ENCODE results near the gene ST3GAL5.

ST3GAL5 gene

DNA sequence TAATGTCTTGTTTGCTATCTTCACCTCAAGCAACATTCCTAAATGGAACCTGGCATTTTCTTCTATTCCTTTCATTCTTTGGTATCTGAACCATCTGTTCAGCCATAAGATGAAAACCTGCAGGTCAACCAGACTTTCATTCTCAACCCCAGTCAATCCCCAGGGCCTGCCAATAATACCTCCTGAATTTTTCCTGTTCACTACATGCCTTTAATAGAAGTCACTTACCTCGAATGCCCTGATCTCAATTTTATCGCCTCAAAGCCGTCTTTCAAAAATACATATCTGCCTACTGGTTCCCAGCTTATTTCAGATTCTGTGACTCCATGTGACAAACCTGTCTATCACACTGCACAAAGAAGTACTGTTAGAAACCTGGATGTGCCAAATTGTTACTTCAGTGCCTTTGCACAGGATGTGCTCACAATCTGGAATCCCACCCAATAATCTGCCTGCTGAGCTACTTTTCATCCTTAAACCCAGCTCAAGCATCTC lies 22.6 kb downstream of the ST3GAL5 start:
- DNase-seq (ENCODE audit: low spot score) = no peak

DNA sequence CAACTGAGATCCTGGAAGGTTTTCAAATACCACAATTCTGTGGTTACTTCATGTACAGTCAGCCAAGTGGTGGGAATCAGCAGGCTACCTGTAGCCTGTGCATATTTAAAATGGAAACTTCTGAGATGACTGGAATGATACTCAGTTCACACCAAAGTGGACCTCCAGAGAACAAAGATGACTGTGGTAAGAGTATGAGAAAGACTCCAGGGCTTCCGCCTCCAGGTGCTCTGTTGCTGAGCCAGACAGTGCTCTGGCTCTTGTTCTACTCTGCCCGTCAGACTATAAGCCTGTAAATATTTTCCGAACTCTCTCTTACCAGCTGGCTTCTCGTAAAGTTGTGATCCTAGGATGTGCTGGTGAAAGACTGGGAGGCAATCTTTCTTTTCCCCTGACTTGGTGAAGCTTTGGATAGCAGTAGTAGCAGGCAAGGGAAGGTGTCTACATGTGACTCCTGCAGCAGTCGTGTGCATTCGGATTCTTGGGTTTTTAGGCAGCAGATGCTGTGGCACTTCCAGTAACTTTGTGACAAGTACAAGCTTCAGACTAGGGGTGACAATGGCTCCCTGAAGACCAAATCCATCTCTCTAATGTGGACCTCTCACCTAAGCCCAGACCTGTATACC lies 23.1 kb downstream of the ST3GAL5 start:
- no peak for DNase-seq (ENCODE audit: low spot score)

DNA sequence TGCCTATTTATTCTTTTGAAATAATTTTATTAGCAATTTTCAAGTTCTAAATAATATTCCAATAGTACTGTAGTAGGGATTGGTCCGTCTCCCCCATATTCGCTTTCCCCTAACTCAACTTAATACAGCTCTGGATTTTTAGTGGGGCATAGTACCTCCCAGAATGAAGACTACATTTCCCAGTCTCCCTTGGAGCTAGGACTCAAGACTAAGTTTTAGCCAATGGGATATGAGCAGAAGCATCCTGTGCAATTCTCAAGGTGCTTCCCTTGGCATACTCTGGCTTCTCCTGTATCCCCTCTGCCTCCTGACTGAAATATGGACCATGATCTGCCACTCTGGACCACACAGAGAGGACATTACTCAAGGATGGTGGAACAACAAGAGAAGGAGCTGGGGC lies 24.1 kb downstream of the ST3GAL5 start:
- DNase-seq (ENCODE audit: low spot score) = no peak

DNA sequence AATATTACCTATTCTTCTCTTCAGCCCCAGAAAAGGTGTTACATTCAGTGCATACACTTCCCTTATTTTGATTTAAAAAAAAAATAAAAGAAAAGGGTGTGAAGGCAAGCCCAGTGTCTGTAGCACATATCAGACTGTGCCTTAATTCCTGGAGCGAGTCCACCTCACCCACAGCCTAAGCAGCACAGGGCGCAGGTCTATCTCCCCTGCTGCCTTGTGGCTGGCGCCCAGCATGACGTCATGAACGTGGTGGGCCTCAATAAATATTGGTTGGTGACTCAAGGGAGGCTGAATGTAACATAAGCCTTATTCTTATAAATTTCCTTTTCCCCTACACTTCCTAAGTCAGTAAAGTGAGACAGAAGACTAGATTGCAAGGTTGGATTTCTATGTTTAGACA lies 26.4 kb downstream of the ST3GAL5 start:
- no peak for DNase-seq (ENCODE audit: low spot score)

DNA sequence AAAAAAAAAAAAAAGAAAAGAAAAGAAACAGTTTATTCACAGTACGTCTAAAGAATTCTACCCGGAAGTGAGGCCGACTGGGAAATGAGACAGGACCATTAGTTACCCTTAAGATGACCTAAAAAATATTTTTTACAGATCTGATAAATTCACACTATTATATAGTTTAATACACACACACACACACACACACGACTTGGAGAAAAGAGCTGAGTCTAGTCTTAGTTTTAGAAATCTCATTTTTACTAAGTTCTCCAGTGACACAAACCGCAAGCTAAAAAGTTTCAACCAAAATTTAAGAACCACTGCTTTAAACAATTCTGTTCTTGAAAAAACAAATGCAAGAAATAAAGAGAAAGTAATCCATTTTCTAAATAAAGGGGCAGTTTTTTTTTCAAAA lies 27.1 kb downstream of the ST3GAL5 start:
- DNase-seq (ENCODE audit: low spot score) = no peak

DNA sequence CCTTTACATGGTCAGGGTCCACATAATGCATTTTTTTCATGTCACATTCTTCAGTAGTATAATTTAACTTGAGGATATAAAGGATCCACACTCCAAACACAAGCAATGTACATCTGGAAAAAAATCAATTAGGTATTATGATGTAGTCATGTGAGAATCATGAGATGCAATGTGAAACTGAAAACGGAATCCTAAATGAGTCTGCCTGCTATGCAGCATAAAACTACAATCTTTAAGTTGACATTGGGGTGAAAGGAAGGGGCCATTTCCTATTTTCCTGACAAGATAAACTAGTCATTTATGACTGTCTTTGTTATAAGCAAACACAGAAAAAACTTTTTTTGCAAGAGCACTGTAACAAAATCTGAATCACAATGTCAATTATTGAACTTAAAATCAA lies 27.6 kb downstream of the ST3GAL5 start:
- DNase-seq (ENCODE audit: low spot score) = no peak

DNA sequence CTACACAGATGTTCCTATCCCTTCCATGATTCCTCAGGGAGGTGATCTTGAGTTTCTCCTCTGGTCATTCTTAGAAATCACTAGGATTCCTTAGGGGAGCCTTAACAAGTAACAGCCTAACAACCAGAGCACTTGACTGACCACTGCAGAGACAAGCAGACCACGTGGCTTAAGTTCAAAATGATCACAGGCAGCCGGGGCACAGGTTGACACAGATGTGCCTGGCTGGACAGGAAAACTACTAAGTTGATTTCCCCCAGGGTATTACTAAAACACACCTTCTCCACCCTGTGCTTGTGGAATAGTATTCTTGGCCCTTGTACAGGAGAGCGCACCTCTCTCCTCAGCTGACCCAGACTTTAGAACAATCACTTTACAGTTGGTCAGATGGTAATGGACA lies 29.9 kb downstream of the ST3GAL5 start:
- no peak for DNase-seq (ENCODE audit: low spot score)

DNA sequence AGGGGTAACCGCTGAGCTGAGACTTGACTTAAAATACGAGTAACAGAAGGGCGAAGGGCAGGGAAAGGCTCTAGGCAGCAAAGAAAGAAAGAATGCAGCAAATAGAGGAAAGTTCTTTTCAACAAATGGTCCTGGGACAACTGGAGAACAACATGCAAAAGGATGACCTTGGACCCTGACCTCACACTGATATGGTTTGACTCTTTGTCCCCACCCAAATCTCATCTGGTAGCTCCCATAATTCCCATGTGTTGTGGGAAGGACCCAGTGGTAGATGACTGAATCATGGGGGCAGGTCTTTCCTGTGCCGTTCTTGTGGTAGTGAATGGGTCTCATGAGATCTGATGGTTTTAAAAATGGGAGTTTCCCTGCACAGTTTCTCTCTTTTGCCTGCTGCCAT lies 33.9 kb downstream of the ST3GAL5 start:
- DNase-seq (ENCODE audit: low spot score) = no peak

DNA sequence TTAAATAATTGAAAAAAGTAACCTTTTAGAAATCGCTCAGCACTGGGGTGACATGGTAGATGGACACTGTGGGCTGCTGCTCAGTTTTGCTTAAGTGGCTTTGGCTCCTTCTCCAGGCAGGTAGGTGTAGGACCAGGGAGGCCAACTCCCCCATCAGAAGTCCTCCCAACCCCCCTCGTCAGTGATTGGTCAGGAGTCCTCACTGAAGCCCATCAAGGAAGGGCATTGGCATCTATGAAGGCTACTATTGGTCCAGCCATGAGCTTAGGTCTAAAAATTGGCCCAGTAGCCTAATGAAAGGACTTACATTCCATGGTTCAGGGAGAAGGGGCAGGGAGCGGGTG lies 34.7 kb downstream of the ST3GAL5 start:
- no peak for DNase-seq (ENCODE audit: low spot score)

DNA sequence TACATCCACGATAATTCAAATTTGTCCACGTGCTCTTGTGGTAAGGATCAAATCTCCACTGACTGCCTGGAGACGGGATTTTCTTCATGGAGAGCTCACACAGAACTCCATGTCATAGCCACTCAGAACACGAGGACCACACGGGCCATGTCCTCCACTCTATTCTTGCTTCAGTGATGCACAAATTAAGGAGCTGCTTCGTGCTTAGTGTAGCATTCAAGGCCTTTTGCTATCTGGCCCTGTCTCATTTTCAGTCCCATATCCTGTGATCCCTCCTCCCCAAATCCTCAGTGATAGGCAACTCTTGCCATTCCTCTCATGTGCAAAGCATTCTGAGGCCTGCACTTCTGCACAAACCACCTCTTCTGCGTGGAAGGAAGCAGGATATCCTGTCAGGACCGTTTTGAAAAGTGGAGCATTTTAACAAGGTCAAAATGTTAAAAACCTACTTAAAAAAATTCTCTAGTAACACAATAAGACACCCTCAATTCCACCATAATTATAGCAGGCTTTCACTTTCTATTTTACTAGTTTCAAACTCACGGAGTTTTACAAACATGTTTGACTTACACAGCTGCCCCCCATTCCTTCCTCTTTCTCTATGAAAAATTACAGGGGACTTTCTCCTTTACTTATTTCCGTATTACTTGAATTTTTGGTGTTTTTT lies 35.2 kb downstream of the ST3GAL5 start:
- no peak for DNase-seq (ENCODE audit: low spot score)

DNA sequence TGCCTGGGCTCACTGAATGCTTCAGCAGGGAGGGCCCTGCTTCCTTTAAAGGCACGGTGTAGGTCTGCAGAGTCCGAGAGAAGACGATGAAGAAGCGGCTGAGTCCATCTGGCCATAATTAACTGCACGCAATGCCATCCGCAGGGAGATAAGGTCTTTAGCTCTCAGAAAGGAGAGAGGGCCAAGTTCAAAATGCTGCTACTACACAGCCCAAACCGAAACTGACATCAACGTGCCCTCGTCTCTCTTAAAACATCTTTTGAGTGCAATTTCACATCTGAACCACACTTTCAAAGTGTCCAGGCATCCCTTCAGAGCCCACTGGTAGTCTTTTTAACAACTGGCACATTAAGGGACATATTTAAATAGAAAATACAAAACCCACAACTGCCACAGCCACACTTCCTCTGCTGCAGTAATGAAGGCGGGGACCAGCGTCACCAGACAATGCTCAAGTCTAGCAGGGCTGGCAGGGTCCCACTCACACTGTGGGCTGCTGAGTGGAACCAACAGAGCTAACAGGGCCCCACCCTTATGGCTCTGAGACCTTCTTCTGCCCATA lies 35.8 kb downstream of the ST3GAL5 start:
- DNase-seq (ENCODE audit: low spot score) = no peak

DNA sequence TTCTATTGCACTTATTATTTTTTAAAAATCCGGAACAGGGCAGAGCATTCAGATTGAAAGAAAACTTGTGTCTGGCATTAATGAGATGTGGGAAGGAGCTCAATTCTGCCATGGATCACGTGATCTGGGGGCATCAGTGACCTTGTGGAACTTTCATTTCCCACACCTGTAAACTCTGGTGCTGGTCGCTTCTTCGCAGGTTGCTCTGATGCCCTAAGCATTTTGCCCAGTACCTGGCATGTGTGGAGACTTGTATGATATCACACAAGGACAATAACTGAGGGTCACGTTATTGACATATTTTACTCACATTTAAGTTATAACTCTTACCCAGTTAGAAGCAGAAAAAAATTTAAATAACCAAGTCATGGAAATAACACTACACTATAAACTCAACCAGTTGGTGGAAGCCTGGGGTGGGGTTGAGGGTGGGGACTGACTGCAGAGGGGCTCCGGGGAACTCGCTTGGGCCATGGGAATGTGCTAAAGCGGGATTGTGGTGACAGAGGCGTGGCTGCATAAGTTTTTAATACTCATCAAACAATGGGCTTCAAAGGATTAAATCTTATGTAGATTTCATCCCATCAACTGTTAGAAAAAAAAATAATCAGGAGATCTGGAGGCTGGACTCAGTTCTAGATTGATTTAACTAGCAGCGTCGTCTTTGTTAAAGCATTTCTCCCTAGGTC lies 36.5 kb downstream of the ST3GAL5 start:
- no peak for DNase-seq (ENCODE audit: low spot score)

DNA sequence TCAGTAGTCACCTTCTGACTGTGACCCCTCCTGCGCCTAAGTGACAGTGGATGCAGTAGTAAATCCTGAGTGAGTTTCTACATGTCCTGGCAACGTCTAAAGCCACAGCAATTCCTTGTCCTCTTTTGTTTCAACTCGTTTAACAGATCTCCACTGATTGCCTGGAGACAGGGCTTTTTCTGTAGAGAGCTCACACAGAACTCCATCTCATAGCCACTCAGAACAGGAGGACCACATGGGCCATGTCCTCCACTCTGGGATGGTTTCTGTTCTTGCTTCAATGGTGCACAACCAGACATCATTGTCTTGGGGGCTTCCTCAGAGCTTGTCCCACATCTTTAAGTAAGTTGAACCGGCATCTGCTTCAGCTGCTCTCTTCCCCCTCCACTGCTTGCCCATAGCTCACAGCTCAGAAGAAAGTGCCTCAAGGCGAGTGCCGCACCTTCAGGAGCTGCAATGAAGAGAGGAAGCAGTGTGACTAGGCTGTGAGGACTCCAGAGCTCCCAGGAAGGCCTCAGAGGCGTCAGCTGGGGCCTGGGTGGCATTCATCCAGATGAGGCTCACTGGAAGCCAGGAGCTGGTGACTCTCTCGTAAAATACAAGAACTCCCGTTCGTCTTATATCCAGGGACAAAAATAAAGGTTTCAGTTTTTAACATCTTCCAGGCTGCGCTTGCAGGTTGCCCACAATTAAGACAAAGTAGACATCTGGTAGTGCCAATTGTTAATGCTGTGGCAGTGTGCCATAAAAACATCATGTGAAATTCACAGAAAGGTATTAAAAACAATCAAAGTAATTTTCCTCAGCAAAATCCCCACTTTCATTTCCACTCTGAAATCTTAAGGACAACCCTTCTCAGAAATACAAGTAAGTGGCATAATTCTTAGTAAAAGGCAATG lies 37.3 kb downstream of the ST3GAL5 start:
- no peak for DNase-seq (ENCODE audit: low spot score)

DNA sequence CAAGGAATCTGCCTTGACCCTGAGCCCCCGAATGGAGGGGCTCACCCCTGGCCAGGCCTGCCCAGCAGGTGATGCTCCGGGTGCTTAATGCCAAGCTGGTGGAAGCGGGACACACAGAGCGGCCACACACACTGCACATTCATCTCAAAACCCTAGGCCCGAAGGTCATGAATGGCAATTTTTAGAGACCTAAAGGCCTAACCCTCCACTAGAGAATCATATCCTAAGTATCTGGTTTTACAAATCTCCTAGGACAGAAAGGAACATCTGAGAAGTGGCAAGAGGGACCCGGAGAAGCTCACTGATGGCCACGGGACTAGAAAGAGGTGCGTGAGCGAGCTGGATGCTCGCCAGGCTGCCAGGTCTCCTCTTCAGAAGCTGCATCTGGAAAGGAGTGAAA lies 38.3 kb downstream of the ST3GAL5 start:
- no peak for DNase-seq (ENCODE audit: low spot score)

DNA sequence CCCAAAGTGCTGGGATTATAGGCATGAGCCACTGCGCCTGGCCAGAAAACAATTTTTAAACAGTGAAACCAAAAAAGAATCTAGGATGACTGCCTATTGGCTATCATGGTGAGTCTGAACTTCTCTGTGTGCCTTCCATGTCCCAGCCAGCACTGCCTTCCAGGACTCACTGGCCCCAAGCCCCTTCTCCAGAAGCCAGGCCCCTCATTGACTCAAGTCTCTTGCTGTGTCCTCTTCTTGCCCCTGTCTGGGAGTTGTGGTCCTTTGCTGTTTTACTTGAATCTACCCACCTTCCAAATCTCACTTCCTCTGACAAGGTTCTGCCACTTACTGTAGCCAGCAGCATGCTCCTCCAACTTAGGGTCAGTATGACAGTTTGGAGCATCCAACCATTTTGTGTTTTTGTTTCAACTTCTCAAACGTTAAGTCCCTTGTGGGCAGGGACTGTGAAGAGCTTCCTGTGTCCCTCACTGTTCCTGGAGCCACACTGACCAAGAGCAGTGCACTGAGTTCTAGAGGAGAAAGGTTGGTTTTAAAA lies 41.7 kb downstream of the ST3GAL5 start:
- no peak for DNase-seq (ENCODE audit: low spot score)

DNA sequence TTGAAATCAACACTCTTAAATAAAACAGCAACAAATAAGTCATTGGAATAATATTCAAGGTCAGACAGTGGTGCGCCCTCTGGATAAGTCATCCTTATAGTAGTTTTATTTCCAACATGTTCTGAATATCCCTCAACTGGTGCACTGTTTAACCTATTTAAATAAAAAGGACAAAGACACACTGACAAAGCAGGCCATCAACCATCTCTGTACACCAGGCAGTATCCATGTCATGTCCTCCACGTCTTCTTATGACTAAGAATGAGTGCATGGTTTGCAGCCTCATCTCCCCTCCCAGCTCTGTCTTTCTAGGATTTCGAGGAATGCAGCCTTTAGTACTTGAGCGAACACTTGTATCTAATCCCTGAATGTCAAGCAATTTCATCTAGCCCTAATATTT lies 42.4 kb downstream of the ST3GAL5 start:
- DNase-seq (ENCODE audit: low spot score) = no peak

DNA sequence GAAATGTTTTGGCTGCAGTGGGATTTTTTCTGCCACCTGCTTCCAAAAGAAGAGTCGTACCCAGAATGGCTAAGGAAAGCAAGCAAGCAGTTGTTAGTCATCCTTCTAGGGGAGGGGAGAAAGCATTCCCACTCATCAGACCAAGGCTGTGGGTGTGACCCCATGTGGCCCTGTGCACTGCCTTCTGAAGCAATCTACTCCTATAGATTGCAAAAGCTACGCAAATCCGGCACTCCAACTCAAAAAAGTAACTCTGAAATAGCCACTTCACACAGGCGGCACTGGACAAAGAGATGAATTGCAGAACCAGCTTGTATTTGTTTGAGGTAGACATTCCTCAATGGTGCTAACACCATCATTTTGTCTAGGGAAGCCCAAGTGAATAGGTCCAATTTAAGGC lies 44.3 kb downstream of the ST3GAL5 start:
- no peak for DNase-seq (ENCODE audit: low spot score)

DNA sequence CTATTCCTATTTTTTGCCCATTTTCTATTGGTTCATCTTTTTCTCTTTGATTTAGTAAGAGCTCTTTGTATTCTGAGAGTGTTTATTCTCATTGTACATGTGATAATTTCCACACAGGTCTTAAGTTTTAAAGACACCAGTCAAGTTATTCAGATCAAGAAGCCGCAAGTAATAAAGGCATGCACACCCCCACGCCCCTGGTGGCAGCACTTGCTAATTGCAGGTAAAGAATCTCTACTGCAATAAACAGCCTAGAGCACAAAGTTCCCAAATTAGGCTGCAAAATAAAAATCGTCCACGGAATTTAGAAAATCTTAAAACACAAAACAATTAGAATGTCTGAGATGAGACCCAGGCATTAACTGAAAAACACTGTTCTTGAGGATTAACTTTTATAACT lies 45.2 kb downstream of the ST3GAL5 start:
- no peak for DNase-seq (ENCODE audit: low spot score)

DNA sequence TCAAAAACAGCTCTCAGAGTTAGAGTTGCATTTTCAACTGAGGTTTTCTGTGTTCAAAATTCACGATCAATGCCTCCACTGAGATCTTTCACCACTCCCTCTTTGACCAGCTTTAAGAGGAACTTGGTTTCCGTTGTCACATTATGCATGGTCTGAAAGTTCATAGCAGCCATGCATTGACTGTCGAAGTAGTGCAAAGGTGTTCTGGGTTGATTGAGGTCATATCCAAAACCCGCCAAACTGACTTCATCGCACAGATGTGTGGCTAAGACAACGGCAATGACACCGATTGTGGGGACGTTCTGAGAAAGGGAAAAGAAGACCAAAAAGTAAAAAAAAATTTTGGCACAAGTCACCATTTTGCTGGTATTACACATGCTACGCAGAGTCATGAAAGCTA lies 48.7 kb downstream of the ST3GAL5 start:
- DNase-seq (ENCODE audit: low spot score) = no peak

DNA sequence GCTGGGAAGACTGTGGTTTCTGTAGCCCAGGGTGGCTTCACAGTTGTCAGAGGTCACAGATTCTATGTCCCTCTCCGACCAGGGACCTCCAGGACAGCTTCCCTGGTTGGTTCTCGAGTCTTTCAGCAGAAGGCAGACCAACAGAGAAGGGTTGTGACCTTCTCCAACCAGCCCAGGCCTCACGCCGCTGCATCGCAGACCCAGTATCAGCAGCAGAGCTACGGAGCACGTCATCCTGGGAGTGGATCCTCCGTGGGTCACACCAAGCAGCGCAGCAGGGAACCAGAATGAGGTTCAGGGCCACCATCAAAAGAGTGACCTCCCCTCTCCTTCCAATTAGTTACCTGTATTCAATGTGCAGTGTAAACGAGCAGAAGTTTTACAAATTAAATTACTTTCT lies 49.3 kb downstream of the ST3GAL5 start:
- DNase-seq (ENCODE audit: low spot score) = no peak

DNA sequence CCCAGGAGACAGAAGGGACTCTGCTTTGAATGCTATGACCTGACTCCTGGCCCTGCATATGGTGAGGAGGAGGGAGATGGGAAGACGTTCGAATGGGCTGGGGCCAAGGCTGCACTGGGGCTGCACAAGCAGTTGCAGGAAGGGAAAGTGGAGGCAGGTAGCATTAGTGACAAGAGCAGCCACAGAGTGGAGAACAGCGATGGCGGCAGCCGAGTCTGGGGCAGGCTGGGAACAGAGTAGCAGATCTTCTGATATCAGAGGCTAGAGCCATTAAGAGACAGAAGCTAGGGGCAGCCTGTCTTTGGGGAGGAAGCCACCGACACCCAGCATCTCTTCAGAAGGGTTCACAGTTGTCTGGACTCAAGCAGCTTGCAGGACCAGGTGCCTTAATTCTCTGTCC lies 50.1 kb downstream of the ST3GAL5 start:
- no peak for DNase-seq (ENCODE audit: low spot score)

DNA sequence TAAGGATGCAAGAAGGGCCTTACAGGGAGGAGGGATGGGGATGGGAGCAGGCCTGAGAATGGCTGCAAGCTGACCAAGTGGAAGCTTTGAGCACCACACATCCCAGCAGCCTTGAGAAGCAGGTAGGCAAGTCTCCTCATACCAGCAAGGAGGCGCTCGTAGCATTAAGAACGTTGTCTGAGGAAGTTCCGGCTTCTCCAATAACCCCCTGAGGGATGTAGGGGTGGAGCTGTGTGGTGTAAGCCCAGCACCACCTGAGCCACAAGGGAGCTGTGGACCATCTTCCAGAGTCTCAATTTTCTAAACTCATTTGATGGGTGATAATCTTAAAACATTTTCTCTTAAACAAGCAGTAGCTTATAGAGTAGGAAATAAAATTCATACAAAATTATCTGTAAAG lies 50.6 kb downstream of the ST3GAL5 start:
- no peak for DNase-seq (ENCODE audit: low spot score)
